Peyer's patch (tissue), 4 donors: ENCODE measurements around the gene TEK.

Experiments
- CTCF ChIP-seq, 6 experiments: fragments of 450-650 bp in 4 of 6; fragments of 200-600 bp in 2 of 6; sonication (generic) in 1 of 6; IDR thresholded peaks; one replicate each; pipeline ENCODE4 v1.5.1; 2017 to 2019; ENCODE audit warnings: antibody characterized with exemption in 6 of 6, mild to moderate bottlenecking in 3 of 6, moderate library complexity in 1 of 6
- POLR2A ChIP-seq, 2 donors: fragments of 450-650 bp; IDR thresholded peaks; one replicate each; pipeline ENCODE4 v1.5.1; 2017; ENCODE audit warnings: antibody characterized with exemption in 2 of 2, mild to moderate bottlenecking in 2 of 2, moderate library complexity in 2 of 2

GRCh38 chr9:27073841-27074728, 34.9 kb upstream of the TEK start:
- TF ChIP-seq CTCF (IDR thresholded peaks at IDR 0.05) (no peak), POLR2A (IDR thresholded peaks at IDR 0.05) (no peak)
